T-helper 2 cell (primary cell): ENCODE results near the gene ATP13A2.

ENCODE experiments used
- DNase-seq, 5 experiments: peaks; one replicate each; pipeline versions ENCODE4 v3.0.0 to v3.0.0-alpha.2; 2012 to 2022

The ATP13A2 gene

GRCh38 chr1:17001760-17002523, 9.8 kb downstream of the ATP13A2 start:
- no peak for DNase-seq

- no peak for DNase-seq
Observed at GRCh38 chr1:16999863-17000262, 11.9 kb downstream of the ATP13A2 start.

GRCh38 chr1:16998589-16998988, 13.1 kb downstream of the ATP13A2 start:
- no peak for DNase-seq

GRCh38 chr1:16996845-16997244, 14.9 kb downstream of the ATP13A2 start:
- no peak for DNase-seq

- DNase-seq = no peak
Observed at GRCh38 chr1:16993521-16994038, 18.1 kb downstream of the ATP13A2 start.

GRCh38 chr1:16992675-16993074, 19.1 kb downstream of the ATP13A2 start:
- no peak for DNase-seq

GRCh38 chr1:16992102-16992501, 19.6 kb downstream of the ATP13A2 start:
- no peak for DNase-seq

GRCh38 chr1:16991571-16991970, 20.2 kb downstream of the ATP13A2 start:
- no peak for DNase-seq

GRCh38 chr1:16989676-16990391, 21.9 kb downstream of the ATP13A2 start:
- no peak for DNase-seq

GRCh38 chr1:16988210-16988609, 23.5 kb downstream of the ATP13A2 start:
- DNase-seq = no peak

- no peak for DNase-seq
Observed at GRCh38 chr1:16986962-16987361, 24.8 kb downstream of the ATP13A2 start.

GRCh38 chr1:16986560-16986959, 25.2 kb downstream of the ATP13A2 start:
- DNase-seq = no peak

GRCh38 chr1:16986113-16986512, 25.6 kb downstream of the ATP13A2 start:
- no peak for DNase-seq

GRCh38 chr1:16984717-16985116, 27.0 kb downstream of the ATP13A2 start:
- DNase-seq = no peak

- no peak for DNase-seq
Observed at GRCh38 chr1:16983649-16984048, 28.1 kb downstream of the ATP13A2 start.

GRCh38 chr1:16982902-16983301, 28.8 kb downstream of the ATP13A2 start:
- no peak for DNase-seq

GRCh38 chr1:16981269-16981849, 30.4 kb downstream of the ATP13A2 start:
- no peak for DNase-seq

- no peak for DNase-seq
Observed at GRCh38 chr1:16980473-16981268, 31.1 kb downstream of the ATP13A2 start, which contains the start of gene MFAP2. MFAP2 (minus strand) TSS chr1:16980620; CDS start chr1:16978273, 2,347 bp downstream.

- DNase-seq = no peak
Observed at GRCh38 chr1:16979475-16980327, 32.0 kb downstream of the ATP13A2 start.

GRCh38 chr1:16978567-16979474, 32.9 kb downstream of the ATP13A2 start:
- DNase-seq = no peak

- no peak for DNase-seq
Observed at GRCh38 chr1:16978139-16978538, 33.6 kb downstream of the ATP13A2 start.
